Hippocampal formation (tissue), 2 donors: ENCODE data around the gene MITF.

Experiments used
- DNase-seq, 2 donors: peaks; one replicate each; lab custom pipeline; 2025; lab: John Stamatoyannopoulos, UW

Gene MITF, protein sequence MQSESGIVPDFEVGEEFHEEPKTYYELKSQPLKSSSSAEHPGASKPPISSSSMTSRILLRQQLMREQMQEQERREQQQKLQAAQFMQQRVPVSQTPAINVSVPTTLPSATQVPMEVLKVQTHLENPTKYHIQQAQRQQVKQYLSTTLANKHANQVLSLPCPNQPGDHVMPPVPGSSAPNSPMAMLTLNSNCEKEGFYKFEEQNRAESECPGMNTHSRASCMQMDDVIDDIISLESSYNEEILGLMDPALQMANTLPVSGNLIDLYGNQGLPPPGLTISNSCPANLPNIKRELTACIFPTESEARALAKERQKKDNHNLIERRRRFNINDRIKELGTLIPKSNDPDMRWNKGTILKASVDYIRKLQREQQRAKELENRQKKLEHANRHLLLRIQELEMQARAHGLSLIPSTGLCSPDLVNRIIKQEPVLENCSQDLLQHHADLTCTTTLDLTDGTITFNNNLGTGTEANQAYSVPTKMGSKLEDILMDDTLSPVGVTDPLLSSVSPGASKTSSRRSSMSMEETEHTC

DNA sequence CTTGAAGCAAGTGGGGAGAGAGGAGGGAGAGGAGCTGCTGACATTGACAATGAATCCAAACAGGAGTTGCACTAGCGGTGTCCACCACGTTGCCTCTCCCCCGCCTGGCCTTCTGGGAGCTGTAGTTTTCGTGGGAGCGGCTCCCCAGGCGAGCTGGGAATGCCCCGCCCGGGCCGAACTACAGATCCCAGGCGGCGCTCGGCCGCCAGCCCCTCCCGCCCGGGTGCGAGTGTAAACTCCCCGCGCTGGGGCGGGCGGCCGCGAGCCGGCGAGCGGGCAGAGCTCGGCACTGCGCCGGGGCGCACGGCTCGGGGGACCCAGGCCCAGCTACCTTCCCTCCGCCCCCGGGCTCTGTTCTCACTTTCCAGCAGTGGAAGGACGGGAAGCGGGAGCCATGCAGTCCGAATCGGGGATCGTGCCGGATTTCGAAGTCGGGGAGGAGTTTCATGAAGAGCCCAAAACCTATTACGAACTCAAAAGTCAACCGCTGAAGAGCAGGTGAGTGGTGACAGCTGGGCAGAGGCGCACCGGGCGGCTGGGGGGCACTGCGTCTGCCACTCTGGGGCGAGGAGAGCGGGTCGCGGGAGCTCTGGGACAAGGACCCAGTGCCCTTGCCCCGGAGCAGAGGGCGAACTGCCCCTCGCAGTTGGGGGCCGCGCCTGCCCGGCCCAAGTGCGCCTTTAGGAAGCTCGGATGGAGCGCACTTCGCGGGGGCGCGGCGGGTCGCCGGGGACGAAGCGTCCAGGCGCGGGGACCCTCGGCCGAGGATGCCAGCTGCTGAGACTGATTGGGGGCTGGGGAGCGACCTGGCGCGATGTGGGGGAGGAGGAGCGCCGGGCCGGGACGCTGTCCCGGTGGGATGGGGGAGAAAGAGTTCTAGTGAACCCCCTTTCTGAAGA is at the start of gene MITF:
TSS of gene MITF (plus strand) at position 261 of the 899 bp plus-strand sequence. CDS start at position 395, 134 bp downstream.
- DNase-seq = peak; percentile 95 to 98

DNA sequence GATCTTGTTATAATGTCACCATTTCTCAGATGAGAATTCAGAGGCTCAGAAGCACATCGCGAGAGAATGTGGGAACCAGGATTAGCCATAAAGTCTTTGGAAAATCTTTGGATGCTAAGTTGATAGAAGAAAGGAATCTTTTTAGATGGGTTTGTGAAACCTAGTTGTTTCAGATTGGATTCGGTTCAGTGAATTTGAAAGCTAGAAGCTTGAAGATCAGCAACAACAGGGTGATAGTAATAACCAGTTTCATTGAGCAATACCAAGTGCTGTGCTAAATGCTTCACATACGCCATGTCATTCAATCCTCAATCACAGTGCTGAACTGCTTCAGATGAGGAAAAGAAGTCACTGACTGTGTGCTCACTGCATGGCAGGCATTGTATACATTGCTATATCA is 47.4 kb upstream of the MITF start:
- DNase-seq = no peak

DNA sequence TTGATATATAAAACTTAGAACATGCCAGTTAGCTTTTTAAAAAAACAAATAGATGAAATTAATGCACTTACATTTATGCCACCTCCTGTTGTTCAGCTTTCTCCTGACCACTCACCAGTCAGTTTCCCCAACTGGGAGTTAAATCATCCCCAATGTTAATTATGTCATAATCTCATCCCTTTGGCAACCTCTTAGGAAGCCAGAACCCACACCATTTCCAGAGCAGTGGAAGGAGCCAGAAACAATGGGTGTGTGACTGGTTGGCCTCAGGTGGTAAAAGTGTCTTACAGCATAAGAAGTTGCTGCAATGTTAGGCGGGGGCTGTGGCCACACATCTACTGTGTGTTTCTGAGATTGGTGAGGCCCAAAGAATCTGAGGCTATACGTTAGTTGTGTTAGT is 46.5 kb upstream of the MITF start:
- no peak for DNase-seq

DNA sequence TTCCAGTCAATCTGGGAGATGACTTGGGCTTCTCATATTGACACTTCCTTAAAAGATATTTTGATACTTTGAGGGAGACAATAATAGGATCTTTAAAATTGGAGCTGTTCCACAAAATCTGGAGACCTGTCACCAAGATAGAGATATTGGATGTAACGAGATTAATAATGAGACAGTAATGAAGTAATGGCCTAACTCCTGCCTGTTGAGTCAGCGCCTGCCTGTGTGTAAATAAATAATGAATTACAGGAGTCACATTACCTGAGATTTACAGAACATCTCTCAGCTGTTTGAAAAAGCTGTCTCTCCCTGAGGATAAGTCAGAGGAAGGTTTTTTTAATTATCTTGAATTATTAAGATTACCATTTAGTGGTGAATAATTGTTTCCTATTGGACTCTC is 43.8 kb upstream of the MITF start:
- no peak for DNase-seq

DNA sequence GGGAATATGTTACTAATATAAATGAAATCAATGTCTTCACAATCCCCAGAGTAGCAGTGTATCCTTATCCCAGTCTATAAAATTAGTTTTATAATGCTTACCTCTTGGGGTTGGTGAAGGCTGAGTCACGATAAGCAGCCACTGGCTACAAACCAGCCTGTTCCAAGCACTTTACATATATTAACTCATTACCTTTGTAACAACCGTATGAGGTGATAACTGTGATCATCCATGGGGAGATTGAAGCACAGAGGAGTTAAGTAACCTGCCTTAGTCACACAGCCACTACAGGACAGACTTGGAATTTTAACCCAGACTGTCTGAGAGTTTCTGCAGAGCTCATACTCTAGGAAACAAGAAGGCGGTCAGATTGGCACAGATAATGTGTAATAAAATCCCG is 43.3 kb upstream of the MITF start:
- DNase-seq = no peak

DNA sequence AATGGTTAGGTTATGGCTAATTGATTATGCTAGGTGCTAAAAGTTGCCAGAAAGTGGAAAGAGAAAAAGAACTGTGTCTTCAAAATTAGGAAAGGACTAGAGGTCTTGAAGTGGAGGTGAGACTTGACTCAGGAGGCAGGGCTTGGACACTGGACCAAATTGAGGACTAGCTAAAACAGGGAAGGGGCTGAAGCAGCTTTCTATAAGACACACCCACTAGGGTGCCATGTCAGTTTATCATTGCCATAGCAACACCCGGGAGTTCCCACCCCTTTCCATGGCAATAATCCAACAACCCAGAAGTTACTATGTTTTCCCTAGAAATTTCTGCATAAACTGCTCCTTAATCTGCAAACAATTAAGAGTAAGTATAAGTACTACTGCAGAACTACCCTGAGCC is 42.9 kb upstream of the MITF start:
- DNase-seq = no peak

DNA sequence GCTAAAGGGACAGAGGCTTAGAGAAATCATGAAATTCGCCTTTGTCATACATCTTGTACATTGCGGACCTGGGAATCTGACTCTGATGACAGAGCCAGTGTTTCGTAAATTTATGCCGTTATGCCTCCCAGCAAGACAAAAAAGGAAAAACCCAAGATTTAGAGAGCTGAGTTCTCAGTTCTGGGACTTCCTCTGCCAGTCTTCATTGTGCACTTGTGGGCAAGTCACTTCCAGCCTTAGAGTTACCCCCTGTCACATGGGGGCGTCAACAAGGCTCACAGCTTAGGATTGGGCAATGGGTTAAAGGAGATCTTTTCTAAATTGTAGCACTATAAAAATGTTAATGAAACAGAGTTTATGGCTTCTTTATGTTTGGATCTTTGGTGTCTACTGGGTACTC is 41.9 kb upstream of the MITF start:
- DNase-seq = no peak

DNA sequence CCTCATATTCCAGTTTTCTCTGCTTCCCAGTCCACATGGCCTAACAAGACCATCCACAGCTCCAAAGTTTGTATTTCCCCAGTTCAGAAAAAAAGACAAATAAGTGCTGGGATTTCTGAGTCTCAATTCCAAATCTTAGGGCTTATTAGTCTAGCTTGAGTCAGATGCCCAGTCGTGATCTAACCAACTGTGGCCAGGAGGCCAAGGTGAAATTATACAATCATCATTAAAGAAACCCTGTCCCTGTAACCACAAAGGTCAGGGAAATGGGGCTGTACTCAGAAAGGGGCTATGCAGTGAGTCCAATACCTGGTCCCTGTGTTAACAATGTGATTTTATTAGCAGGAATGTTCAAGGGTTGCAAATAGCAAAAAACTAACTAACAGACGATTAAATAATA is 40.5 kb upstream of the MITF start:
- no peak for DNase-seq

DNA sequence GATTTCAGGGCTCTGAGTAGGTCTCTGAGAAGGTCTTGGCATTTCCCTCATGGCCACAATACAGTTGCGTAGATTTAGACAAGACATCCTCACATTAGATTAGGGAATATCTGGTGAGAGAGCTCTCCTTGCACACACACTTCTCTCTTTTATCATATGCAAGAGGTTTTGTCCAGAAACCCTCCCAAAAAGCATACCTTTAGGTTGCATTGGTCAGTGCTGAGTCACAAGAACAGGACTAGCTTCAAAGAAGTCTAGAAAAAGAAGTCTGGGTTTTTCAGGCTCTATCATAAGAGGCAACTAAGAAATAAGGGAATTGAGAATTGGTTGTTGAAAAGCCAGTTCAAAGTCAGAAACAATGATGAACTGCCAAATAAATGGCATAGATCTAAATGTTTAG is 40.1 kb upstream of the MITF start:
- no peak for DNase-seq

DNA sequence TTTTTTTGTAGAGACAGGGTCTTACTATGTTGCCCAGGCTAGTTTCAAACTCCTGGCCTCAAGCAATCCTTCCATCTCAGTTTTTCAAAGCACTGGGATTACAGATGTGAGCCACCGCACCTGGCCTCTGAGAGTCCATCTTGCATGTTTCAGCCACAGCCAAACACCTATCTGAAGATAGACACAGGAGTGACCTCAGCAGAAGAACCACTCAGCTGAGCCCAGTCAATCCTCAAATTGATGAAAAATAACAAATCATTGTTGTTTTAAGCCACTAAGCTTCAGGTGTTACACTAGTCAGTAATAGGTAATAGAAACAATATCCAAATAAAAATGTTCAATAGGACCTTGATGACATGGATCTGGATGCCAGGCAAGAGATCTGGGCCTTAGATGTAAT is 38.3 kb upstream of the MITF start:
- DNase-seq = no peak

DNA sequence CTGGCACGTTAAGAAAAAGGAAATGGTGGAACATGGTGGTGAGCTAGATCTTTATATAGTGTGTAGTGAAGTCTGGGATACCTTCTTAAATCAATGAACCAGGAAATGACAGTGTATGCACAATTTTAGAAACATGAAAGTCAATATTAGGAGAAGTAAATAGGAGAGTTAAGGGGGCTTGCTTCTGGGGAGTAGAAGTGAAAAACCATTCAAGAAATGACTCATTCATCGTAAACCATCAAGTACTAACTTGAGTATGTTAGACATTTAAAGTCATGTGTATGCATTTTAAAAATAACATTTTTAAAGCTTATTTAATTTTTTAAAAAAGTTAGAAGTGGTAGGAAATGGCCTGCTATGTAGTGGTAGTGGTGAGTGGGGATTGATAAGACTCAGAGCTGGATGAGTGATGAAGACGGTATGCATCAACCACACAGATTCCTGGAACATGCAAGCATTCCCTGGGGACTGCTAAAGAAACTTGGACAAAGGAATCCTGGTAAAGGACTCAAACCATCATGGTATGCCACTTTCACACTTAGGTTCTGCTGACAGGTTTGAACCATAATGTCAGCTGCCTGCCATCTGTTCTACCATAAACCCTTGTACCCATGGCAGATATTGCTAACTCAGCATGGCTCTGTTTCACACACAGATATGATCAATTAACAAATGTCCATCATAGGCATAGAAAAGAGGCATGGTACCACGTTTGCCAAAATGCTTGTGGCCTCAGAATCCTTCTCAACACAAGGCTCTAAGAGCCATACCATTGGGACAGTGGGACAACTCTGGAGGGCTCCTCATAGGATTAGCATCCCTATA is 28.9 kb upstream of the MITF start:
- no peak for DNase-seq

DNA sequence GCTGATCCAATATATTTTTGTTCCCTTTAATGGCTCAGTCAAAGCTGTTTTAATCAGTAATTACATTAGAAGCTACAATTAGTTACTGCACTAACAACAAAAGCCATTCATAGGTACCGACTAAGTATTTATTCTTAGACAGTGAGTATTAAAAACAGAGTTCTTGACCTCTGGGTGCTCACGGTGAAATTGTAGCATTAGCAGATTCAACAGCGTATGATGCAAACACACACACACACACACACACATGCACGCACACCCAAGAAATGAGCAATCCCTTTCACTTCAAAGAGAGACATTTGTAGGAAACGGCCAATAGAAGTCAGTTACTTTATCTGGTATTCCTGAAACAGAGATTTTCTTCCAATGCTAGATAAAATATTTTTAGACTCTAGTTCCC is 27.0 kb upstream of the MITF start:
- DNase-seq = no peak

DNA sequence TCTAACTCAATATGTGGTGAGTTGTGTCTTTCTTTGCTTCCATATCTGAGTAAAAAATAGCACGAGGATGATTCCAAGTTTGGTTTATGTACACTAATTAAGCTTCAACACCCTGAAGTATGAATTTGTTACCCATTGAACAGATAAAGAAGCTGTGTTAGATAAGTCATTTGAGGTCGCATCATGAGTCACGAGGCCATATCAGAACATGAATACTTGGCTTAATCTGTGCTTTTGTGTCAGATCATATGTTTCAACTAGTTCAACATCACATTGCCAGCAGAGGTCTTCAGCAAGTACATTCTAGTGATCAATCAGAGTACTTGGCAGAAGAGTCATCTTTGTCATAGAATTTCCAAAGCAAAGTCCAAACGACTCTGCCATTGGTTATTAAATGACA is 26.3 kb upstream of the MITF start:
- DNase-seq = no peak

DNA sequence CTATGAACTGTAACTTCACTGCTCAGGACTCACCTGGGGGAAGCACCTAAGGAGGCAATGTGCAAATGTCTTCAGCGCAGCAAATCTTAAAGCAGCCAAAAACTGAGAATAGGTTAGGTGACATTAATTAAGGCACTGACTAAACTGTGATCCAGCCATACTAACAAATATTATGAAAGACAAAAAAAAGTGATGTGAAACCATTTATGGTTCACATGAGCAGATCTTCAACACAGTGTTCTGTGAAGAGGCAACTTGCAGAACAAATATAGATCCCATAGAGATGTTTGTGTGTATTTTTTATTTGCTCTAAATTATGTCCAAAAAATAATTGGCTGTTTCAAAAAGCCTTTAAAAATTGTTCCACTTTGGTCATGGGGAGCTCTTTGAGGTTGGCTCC is 24.1 kb upstream of the MITF start:
- DNase-seq = no peak

DNA sequence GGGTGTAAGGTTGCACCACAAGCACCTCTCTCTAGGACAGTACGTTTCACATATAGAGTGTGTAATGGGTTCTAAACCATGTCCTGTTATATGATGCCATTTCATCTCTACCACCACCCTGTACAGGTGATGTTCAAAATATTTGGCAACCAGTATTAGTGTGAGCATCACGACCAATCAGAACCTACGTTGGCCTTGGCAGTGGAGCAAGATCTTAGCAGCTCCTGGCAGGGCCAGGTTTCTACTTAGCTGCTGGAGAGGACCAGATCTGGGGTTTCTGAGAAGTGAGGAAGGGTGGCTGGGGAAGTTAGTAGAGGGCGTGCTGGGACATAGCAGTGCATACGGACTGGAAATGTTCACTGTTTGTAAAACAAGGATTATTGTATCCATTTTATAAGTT is 23.1 kb upstream of the MITF start:
- DNase-seq = no peak

DNA sequence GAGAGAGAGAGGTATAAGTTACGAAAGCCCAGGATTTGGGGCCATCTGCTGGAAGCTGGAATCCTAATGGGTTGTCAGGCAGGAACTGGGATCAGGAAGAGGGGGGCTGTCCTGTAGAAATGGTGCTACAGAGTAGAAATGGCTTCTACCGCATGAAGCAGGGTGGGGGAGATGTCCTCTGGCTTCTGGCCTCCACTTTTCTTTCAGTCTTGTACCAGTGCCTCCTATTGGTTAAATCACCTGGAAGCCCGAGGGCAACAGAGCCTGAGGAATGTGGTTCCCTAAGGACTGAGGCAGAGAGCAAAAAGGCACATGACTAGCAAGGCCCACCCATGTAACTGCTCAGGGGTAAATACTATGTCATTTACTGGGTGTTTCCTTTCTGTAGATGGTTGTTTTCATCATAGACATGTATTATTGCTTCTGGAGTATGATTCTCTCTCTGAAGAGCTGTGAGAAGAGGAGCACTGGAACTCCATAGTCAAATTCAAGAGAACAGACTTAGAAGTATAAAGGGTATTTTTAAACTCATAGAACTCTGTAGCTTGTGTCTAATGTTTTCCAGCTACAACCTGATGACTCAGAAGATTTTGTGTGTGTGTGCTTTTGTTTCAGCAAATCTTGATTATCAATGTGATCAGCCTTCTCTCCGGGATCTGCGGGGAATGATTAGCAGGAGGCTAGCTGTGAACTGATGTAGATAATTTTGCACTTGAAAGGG is 20.2 kb upstream of the MITF start:
- no peak for DNase-seq

DNA sequence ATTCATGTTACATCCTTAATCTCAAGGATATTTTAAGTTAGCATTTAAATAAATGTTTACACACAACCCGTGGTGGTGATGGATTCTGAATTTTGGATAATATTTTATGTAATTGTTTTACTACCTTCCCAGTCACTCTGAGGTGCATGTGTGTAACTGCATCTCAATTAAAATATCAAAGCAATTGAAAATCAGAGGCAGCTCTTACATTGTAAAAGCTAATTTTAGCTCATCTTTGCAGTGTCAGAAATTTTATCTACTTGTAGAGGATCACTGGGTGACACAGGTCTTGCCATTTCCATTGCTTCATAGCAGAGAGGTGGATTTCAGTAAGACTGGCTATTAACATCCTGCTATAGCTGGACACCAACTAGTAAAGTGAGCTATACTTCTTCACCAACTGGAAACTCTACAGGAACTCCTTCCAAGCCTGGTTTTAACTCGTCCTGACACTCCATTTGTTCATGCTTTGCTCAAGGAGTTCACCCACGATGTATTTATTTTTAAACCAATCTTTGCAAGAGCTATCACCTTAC is 19.6 kb upstream of the MITF start:
- DNase-seq = no peak

DNA sequence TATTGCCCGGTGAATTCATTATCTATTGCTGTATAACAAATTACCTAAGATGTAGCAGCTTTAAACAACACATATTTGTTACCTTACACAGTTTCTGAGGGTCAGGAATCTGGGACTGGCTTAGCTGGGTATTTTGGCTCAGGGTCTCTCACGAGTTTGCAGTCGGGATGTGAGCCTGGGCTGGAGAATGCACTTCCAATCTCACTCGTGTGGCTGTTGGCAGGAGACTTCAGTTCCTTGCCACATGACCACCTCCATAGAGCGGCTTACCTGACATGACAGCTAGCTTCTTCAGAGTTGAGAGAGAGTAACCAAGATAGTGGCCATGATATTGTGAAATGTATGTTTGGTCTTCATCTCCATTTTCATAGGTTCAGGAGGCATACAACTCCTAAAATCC is 18.4 kb upstream of the MITF start:
- DNase-seq = no peak

DNA sequence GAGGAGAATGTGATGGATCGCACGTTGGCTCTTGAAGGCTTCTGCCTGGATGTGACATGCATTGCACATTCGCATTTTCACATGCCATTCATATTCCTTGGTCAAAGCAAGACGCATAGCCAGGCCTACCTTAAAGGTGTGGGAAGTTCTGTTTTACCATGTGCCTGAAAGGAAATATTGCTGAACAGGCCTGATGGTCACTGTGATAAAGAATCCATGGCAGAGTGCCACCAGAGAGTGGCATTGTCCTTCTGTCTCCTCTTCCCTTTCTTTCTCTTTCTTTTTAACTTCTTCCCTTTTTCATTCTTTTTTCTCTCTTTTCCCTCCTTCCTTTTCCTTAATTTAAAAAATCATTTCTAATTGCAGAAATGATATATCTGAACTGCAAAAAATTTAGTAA is 15.9 kb upstream of the MITF start:
- DNase-seq = no peak

DNA sequence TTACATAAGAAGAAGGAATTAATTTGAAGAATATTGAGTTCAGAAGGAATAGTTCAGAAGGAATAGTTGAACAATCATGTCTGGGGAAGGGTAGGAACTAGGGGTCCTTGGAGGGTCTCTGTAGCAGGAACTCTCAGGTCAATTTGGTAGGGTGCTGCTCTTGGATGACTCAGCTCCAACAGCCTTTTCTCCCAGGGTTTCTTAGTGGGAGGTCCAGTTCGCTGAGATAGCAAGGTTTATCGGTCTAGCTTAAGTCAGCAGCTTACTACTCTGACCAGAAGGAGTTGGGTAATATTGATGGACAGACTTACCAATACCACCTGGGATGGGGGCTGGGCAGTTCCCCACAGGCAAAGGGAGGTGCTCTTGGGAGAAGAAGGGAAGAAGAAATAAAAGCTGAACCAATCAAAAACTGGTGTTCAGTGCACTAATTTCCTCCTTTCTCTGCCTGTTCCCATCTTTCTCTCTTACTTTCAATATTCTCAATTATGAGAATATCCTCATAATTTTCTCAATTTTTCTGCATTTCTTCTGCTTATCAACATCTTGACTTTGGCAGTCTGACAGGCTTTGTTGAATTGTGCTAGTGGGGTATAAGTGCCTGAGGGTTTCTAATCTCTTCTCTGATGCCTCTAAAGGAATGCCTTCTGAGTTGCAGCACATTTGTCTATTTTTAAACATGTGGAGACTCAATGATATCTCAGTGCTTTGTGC is 14.4 kb upstream of the MITF start:
- no peak for DNase-seq
